ENCODE measurements around the gene RTL10. TPM values are rescaled to one million over a fixed set of nuclear protein-coding genes. Genes with fewer than 3 reads are reported as not detected.

RTL10 gene
- total RNA-seq, 1 donor from 2014 or later: 20.3 TPM

- Mint-ChIP-seq H3K9me3 (ENCODE audit: unreplicated experiment) (no peaks in the 10 kb centered on the region), H3K36me3 (ENCODE audit: low read depth, unreplicated experiment) (no peaks in the 10 kb centered on the region), H3K4me1 (ENCODE audit: unreplicated experiment) (peaks cover 8% of the 10 kb centered on the region), H3K27ac (ENCODE audit: unreplicated experiment) (peak overlapping the region; percentile 10), H3K4me3 (ENCODE audit: unreplicated experiment) (no peak overlapping the region), H3K27me3 (ENCODE audit: unreplicated experiment) (no peaks in the 10 kb centered on the region)
- DNase-seq (ENCODE audit: low spot score): no peak
- TF ChIP-seq, protein P1, sequence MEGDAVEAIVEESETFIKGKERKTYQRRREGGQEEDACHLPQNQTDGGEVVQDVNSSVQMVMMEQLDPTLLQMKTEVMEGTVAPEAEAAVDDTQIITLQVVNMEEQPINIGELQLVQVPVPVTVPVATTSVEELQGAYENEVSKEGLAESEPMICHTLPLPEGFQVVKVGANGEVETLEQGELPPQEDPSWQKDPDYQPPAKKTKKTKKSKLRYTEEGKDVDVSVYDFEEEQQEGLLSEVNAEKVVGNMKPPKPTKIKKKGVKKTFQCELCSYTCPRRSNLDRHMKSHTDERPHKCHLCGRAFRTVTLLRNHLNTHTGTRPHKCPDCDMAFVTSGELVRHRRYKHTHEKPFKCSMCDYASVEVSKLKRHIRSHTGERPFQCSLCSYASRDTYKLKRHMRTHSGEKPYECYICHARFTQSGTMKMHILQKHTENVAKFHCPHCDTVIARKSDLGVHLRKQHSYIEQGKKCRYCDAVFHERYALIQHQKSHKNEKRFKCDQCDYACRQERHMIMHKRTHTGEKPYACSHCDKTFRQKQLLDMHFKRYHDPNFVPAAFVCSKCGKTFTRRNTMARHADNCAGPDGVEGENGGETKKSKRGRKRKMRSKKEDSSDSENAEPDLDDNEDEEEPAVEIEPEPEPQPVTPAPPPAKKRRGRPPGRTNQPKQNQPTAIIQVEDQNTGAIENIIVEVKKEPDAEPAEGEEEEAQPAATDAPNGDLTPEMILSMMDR (IDR thresholded peaks at IDR 0.05; ENCODE audit: unreplicated experiment): no peak
These were observed 13.7 kb upstream of the RTL10 start for GRCh38 chr22:19868333-19868732.

DNA sequence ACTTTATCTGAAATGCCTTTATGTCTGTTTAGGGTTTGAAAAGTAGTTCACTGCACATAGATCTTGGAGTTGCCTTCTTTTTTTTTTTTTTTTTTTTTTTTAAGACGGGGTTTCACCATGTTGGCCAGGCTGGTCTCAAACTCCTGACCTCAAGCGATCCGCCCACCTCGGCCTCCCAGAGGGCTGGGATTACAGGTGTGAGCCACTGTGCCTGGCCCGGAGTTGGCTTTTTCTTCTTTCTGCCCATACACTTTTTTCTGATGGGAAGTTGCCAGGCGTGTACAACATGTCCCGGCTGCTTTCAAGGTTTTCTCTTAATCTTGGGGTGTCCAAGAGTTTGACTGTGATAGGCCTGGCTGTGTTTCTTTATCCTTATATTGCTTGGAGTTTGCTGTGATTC, 12.9 kb upstream of the RTL10 start:
- Mint-ChIP-seq H3K27me3 (ENCODE audit: unreplicated experiment) (no peaks in the 10 kb centered on the region), H3K27ac (ENCODE audit: unreplicated experiment) (no peak overlapping the region), H3K9me3 (ENCODE audit: unreplicated experiment) (no peaks in the 10 kb centered on the region), H3K4me3 (ENCODE audit: unreplicated experiment) (no peak overlapping the region), H3K36me3 (ENCODE audit: low read depth, unreplicated experiment) (no peaks in the 10 kb centered on the region), H3K4me1 (ENCODE audit: unreplicated experiment) (peaks cover 8% of the 10 kb centered on the region)
- no peak for DNase-seq (ENCODE audit: low spot score)
- TF ChIP-seq, protein P1 (IDR thresholded peaks at IDR 0.05; ENCODE audit: unreplicated experiment): no peak

- no peaks in the 10 kb centered on the region for H3K9me3 Mint-ChIP-seq (ENCODE audit: unreplicated experiment)
- H3K36me3 Mint-ChIP-seq (ENCODE audit: low read depth, unreplicated experiment): no peaks in the 10 kb centered on the region
- TF ChIP-seq, protein P1 (IDR thresholded peaks at IDR 0.05; ENCODE audit: unreplicated experiment): no peak
- H3K27ac Mint-ChIP-seq (ENCODE audit: unreplicated experiment): no peak overlapping the region
- no peak overlapping the region for H3K4me3 Mint-ChIP-seq (ENCODE audit: unreplicated experiment)
- H3K4me1 Mint-ChIP-seq (ENCODE audit: unreplicated experiment): peaks cover 8% of the 10 kb centered on the region
- no peak for DNase-seq (ENCODE audit: low spot score)
- no peaks in the 10 kb centered on the region for H3K27me3 Mint-ChIP-seq (ENCODE audit: unreplicated experiment)
These were observed 12.0 kb upstream of the RTL10 start for GRCh38 chr22:19866665-19867009.

DNA sequence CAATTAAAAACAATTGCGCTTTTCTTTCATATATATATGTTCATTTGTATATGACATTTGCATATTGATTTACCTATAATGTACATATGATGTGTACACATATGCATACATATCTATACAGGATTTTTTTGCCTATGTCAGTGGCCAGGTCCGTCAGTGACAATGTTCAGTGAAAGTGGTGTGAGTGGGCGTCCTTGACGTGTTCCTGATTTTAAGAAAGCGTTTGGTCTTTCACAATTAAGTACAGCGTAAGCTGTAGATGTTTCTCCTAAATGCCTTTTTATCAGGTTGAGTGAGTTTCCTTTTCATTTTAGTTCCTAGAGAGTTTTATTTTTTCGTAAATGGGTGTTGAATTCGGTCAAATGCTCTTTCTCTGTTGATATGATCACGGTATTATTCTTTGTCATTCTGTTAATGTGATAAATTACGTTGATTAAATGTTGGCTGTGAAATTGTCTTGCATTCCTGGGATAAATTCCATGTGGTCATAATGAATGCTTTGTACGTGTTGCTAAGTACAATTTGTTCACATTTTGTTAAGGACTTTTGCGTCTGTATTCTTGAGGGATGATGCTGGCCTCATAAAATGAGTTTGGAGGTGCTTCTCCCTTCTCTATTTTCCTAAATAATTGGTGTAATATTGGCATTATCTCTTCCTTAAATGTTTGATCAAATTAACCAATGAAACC, 10.6 kb upstream of the RTL10 start:
- no peaks in the 10 kb centered on the region for H3K27me3 Mint-ChIP-seq (ENCODE audit: unreplicated experiment)
- H3K9me3 Mint-ChIP-seq (ENCODE audit: unreplicated experiment): no peaks in the 10 kb centered on the region
- H3K4me1 Mint-ChIP-seq (ENCODE audit: unreplicated experiment): peaks cover 8% of the 10 kb centered on the region
- no peak overlapping the region for H3K4me3 Mint-ChIP-seq (ENCODE audit: unreplicated experiment)
- no peak for DNase-seq (ENCODE audit: low spot score)
- TF ChIP-seq, protein P1 (IDR thresholded peaks at IDR 0.05; ENCODE audit: unreplicated experiment): no peak
- H3K36me3 Mint-ChIP-seq (ENCODE audit: low read depth, unreplicated experiment): no peaks in the 10 kb centered on the region
- no peak overlapping the region for H3K27ac Mint-ChIP-seq (ENCODE audit: unreplicated experiment)

DNA sequence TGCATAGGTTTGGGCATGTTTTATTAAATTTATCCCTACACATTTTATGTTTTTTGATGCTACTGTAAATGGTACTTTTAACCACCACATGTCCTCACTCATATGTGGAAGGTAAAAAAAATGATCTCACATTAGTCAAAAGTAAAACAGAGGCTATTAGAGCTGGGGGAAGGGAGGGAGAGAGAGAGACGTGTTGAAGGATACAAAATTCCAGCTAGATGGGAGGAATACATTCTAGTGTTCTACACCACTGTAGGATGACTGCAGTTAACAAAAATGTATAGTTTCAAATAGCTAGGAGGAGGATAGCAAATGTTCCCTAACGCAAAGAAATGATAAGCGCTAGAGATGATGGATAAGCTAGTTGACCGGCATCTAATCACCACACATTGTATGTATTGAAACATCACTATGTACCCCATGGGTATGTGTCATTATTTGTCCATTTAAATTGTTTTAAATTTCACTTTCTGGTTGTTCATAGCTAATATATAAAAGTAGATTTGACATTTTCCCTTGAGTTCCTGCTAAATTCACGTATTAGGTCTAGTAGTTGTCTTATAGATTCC, 9.9 kb upstream of the RTL10 start:
- no peak for DNase-seq (ENCODE audit: low spot score)
- H3K36me3 Mint-ChIP-seq (ENCODE audit: low read depth, unreplicated experiment): no peaks in the 10 kb centered on the region
- H3K4me1 Mint-ChIP-seq (ENCODE audit: unreplicated experiment): peaks cover 8% of the 10 kb centered on the region
- H3K27me3 Mint-ChIP-seq (ENCODE audit: unreplicated experiment): no peaks in the 10 kb centered on the region
- H3K4me3 Mint-ChIP-seq (ENCODE audit: unreplicated experiment): no peak overlapping the region
- H3K9me3 Mint-ChIP-seq (ENCODE audit: unreplicated experiment): no peaks in the 10 kb centered on the region
- TF ChIP-seq, protein P1 (IDR thresholded peaks at IDR 0.05; ENCODE audit: unreplicated experiment): no peak
- H3K27ac Mint-ChIP-seq (ENCODE audit: unreplicated experiment): no peak overlapping the region

Data from endothelial cell (in vitro differentiated cells).